ENCODE results near the gene TPCN1. TPM values are rescaled to one million over a fixed set of nuclear protein-coding genes. Genes with fewer than 3 reads are reported as not detected.

TPCN1 gene
- total RNA-seq, 1 experiment from 2014 or later: 13.5 TPM

- no peaks in the 10 kb centered on the region for H3K79me2 ChIP-seq (ENCODE audit: insufficient read depth, low read length)
- no peak overlapping the region for H3K4ac ChIP-seq (ENCODE audit: low read depth, low read length)
- H3K14ac ChIP-seq (ENCODE audit: insufficient read depth, low read length): no peak overlapping the region
- no peaks in the 10 kb centered on the region for H3K9me3 Mint-ChIP-seq
- no peak overlapping the region for H2BK120ac ChIP-seq (ENCODE audit: low read depth, low read length, poor library complexity, severe bottlenecking)
- H4K91ac ChIP-seq (ENCODE audit: insufficient read length, low read depth, low read length): no peak overlapping the region
- no peaks in the 10 kb centered on the region for H3K23me2 ChIP-seq (ENCODE audit: insufficient read length, low read depth, low read length, poor library complexity, severe bottlenecking)
- H4K20me1 ChIP-seq (ENCODE audit: control insufficient read depth, insufficient read depth, insufficient read length): no peaks in the 10 kb centered on the region
- H3K27ac Mint-ChIP-seq: no peak overlapping the region
- no peak overlapping the region for H3K18ac ChIP-seq (ENCODE audit: insufficient read length, low read depth, low read length)
- no peak overlapping the region for H2AFZ ChIP-seq (ENCODE audit: low read length)
- H3K9ac ChIP-seq (ENCODE audit: extremely low read depth, insufficient read length, low read length): no peak overlapping the region
- WGBS (ENCODE audit: extremely low coverage, insufficient read length, low lambda C conversion rate): no CpG with 5 or more reads among the region's 9 CpGs
- TF ChIP-seq CTCF (conservative IDR thresholded peaks at IDR 0.05): no peak
- H3K23ac ChIP-seq (ENCODE audit: insufficient read length, low read depth, low read length): no peak overlapping the region
- H4K8ac ChIP-seq (replicated peaks; ENCODE audit: insufficient read length, low read depth, low read length): no peak overlapping the region
- H3K36me3 Mint-ChIP-seq (ENCODE audit: insufficient read depth in 1 of 3, low read depth in 3 of 3): peaks cover 48 to 79% (median 75%) of the 10 kb centered on the region in 3 experiments; a peak in 6 of 7 replicates
- no peak overlapping the region for H3K27ac ChIP-seq (ENCODE audit: insufficient read length, low read depth, low read length)
- no peaks in the 10 kb centered on the region for H3K4me1 ChIP-seq (ENCODE audit: insufficient read depth, low read length)
- no peak overlapping the region for H2BK5ac ChIP-seq (ENCODE audit: insufficient read length, low read length)
- no peak overlapping the region for H2AK5ac ChIP-seq (ENCODE audit: insufficient read length, low read length)
- no peak overlapping the region for H3T11ph ChIP-seq (ENCODE audit: low read length)
- H3K9me3 ChIP-seq (ENCODE audit: control insufficient read depth, low read depth, low read length): no peaks in the 10 kb centered on the region
- H2BK15ac ChIP-seq (ENCODE audit: low read depth, low read length): no peak overlapping the region
- no peaks in the 10 kb centered on the region for H3K79me1 ChIP-seq (ENCODE audit: insufficient read depth, low read depth, low read length, poor library complexity, severe bottlenecking)
- H4K5ac ChIP-seq (ENCODE audit: insufficient read length, low read depth, low read length): no peak overlapping the region
- no peaks in the 10 kb centered on the region for H3K27me3 ChIP-seq (ENCODE audit: insufficient read depth, low read length)
- no peaks in the 10 kb centered on the region for H3K4me1 Mint-ChIP-seq
- no peak for DNase-seq
- H2BK12ac ChIP-seq (ENCODE audit: insufficient read length, low read depth, low read length): no peak overlapping the region
- H3K27me3 Mint-ChIP-seq (ENCODE audit: low read depth): no peaks in the 10 kb centered on the region
- H3K56ac ChIP-seq (ENCODE audit: insufficient read length, low read depth, low read length): no peak overlapping the region
- H2BK20ac ChIP-seq (ENCODE audit: low read depth, low read length, poor library complexity, severe bottlenecking): no peak overlapping the region
- no peak overlapping the region for H3K4me3 Mint-ChIP-seq
- no peak overlapping the region for H3K4me2 ChIP-seq (ENCODE audit: insufficient read depth, insufficient read length, low read length)
Measured at GRCh38 chr12:113171543-113171942, 49.7 kb upstream of the TPCN1 start.

Measured in H9 (cell line).